ENCODE data around the gene AFAP1L2. TPM values are rescaled to one million over a fixed set of nuclear protein-coding genes. Genes with fewer than 3 reads are reported as not detected.

AFAP1L2 gene
- total and polyA plus RNA-seq, 9 of the 15 experiments (the other 6 are each of a cell fraction or from before 2014, with no cell fraction given): 0.07 TPM; not detected in 8

GRCh38 chr10:114345701-114346100 is 58.6 kb downstream of the AFAP1L2 start:
- H3K9me1 ChIP-seq (ENCODE audit: control insufficient read depth, insufficient read depth, low read length): no peaks in the 10 kb centered on the region
- BruUV-seq (replicated peaks): no TSS peak
- POLR2A ChIA-PET: no interaction called here
- intact Hi-C loops (cut with micrococcal nuclease): no loop called here
- H3K9ac ChIP-seq (ENCODE audit: insufficient read depth in 1 of 2, low read depth in 2 of 2, low read length in 2 of 2): no peak overlapping the region
- no peak overlapping the region for H3K4me3 ChIP-seq
- DNase-seq (ENCODE audit: extremely low read depth in 1 of 4, low spot score in 3 of 4) (no peak), ATAC-seq (no peak), FAIRE-seq (no peak)
- WGBS (ENCODE audit: insufficient coverage, low coverage, missing lambda C conversion rate): 6% methylated on average over 10 of the region's 10 CpGs
- no peak for TF ChIP-seq ELF2 (CRISPR knock-in tag; IDR thresholded peaks at IDR 0.05)
- TF ChIP-seq, protein P1, sequence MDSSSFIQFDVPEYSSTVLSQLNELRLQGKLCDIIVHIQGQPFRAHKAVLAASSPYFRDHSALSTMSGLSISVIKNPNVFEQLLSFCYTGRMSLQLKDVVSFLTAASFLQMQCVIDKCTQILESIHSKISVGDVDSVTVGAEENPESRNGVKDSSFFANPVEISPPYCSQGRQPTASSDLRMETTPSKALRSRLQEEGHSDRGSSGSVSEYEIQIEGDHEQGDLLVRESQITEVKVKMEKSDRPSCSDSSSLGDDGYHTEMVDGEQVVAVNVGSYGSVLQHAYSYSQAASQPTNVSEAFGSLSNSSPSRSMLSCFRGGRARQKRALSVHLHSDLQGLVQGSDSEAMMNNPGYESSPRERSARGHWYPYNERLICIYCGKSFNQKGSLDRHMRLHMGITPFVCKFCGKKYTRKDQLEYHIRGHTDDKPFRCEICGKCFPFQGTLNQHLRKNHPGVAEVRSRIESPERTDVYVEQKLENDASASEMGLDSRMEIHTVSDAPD (CRISPR knock-in tag; IDR thresholded peaks at IDR 0.05): no peak
- TF ChIP-seq POLR2G (IDR thresholded peaks at IDR 0.05; ENCODE audit: low read depth, low read length): no peak
- TF ChIP-seq, protein P2, sequence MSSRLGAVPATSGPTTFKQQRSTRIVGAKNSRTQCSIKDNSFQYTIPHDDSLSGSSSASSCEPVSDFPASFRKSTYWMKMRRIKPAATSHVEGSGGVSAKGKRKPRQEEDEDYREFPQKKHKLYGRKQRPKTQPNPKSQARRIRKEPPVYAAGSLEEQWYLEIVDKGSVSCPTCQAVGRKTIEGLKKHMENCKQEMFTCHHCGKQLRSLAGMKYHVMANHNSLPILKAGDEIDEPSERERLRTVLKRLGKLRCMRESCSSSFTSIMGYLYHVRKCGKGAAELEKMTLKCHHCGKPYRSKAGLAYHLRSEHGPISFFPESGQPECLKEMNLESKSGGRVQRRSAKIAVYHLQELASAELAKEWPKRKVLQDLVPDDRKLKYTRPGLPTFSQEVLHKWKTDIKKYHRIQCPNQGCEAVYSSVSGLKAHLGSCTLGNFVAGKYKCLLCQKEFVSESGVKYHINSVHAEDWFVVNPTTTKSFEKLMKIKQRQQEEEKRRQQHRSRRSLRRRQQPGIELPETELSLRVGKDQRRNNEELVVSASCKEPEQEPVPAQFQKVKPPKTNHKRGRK (tag; IDR thresholded peaks at IDR 0.05): no peak
- TF ChIP-seq MAFG (tag; conservative IDR thresholded peaks at IDR 0.05): no peak
- TF ChIP-seq CHD1 (IDR thresholded peaks at IDR 0.05; ENCODE audit: low read length): no peak
- TF ChIP-seq LARP7 (IDR thresholded peaks at IDR 0.05): no peak
- no peak for TF ChIP-seq FOXP4 (CRISPR knock-in tag; IDR thresholded peaks at IDR 0.05; ENCODE audit: borderline replicate concordance)
- no peak for TF ChIP-seq NR3C1 (CRISPR knock-in tag; IDR thresholded peaks at IDR 0.05)
- TF ChIP-seq ZNF311 (CRISPR knock-in tag; IDR thresholded peaks at IDR 0.05): no peak
- no peak for TF ChIP-seq NR4A1 (CRISPR knock-in tag; IDR thresholded peaks at IDR 0.05)
- TF ChIP-seq NR4A1 (tag; IDR thresholded peaks at IDR 0.05): no peak
- TF ChIP-seq, protein P3, sequence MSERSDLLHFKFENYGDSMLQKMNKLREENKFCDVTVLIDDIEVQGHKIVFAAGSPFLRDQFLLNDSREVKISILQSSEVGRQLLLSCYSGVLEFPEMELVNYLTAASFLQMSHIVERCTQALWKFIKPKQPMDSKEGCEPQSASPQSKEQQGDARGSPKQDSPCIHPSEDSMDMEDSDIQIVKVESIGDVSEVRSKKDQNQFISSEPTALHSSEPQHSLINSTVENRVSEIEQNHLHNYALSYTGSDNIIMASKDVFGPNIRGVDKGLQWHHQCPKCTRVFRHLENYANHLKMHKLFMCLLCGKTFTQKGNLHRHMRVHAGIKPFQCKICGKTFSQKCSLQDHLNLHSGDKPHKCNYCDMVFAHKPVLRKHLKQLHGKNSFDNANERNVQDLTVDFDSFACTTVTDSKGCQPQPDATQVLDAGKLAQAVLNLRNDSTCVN (CRISPR knock-in tag; IDR thresholded peaks at IDR 0.05): no peak
- no peak for TF ChIP-seq STAG1 (CRISPR knock-in tag; IDR thresholded peaks at IDR 0.05; ENCODE audit: borderline replicate concordance)
- no peak for TF ChIP-seq DACH1 (IDR thresholded peaks at IDR 0.05; ENCODE audit: partially characterized antibody)
- no peak for TF ChIP-seq HEY1 (CRISPR knock-in tag; IDR thresholded peaks at IDR 0.05; ENCODE audit: borderline replicate concordance)
- no peaks in the 10 kb centered on the region for H4K20me1 ChIP-seq (replicated peaks; ENCODE audit: control insufficient read depth, insufficient read depth, low read length)
- H3K27me3 ChIP-seq (ENCODE audit: control insufficient read depth in 2 of 2, insufficient read depth in 2 of 2, low read length in 2 of 2): peaks cover 0 to 36% of the 10 kb centered on the region in 2 experiments; a peak in 2 of 5 replicates
- no peak overlapping the region for H2AFZ ChIP-seq (ENCODE audit: low read depth, low read length)
- H3K27ac ChIP-seq (ENCODE audit: extremely low read depth, low read depth, low read length): no peak overlapping the region
- no peaks in the 10 kb centered on the region for H3K79me2 ChIP-seq (ENCODE audit: control insufficient read depth, insufficient read depth, low read length)
- in situ Hi-C loops (cut with MboI): no loop called here
- H3K4me1 ChIP-seq (replicated peaks in 1 of 2; ENCODE audit: control insufficient read depth in 2 of 2, insufficient read depth in 2 of 2, low read length in 2 of 2): no peaks in the 10 kb centered on the region
- no peak overlapping the region for H3K4me2 ChIP-seq (ENCODE audit: insufficient read depth, low read length)
- no peaks in the 10 kb centered on the region for H3K9me3 ChIP-seq (replicated peaks; ENCODE audit: control insufficient read depth, insufficient read depth, low read depth, low read length)
- CTCF ChIA-PET (ENCODE audit: low intra/inter-chr PET ratio): no interaction called here
- no peaks in the 10 kb centered on the region for H3K36me3 ChIP-seq (ENCODE audit: control insufficient read depth, insufficient read depth, low read length)

Data from K562 (cell line).